NT2/D1 (cell line): ENCODE measurements around the gene METTL9.
"Not testable (repeated sequence)": the region's sequence is repeated elsewhere in the genome, so short reads cannot be mapped to it uniquely, and the experiment has no call there.

Experiments
- DNase-seq: peaks from one replicate; pipeline ENCODE4 v3.0.0-alpha.2; 2011; ENCODE audit warnings: low read depth, low spot score
- H3K27me3 ChIP-seq: 2 replicates; pipeline ENCODE4 v1.6.0; 2011; ENCODE audit warnings: mild to moderate bottlenecking; ENCODE audit not compliant: insufficient read length, insufficient read depth
- H3K36me3 ChIP-seq: 2 replicates; pipeline ENCODE4 v1.6.1; 2011; ENCODE audit warnings: mild to moderate bottlenecking, low read length, mixed read lengths; ENCODE audit not compliant: insufficient read depth, insufficient read length
- H3K4me1 ChIP-seq: 2 replicates; pipeline ENCODE4 v1.5.1; 2011; ENCODE audit not compliant: insufficient read depth, insufficient read length
- H3K4me3 ChIP-seq: 2 replicates; pipeline ENCODE4 v1.5.1; 2011; ENCODE audit warnings: low read depth; ENCODE audit not compliant: insufficient read length
- H3K9ac ChIP-seq: 2 replicates; pipeline ENCODE4 v1.6.0; 2011; ENCODE audit warnings: low read depth; ENCODE audit not compliant: insufficient read length
- H3K9me3 ChIP-seq: 2 replicates; pipeline ENCODE4 v1.5.1; 2011; ENCODE audit warnings: mild to moderate bottlenecking, low read length; ENCODE audit not compliant: insufficient read depth
- SUZ12 ChIP-seq: IDR thresholded peaks from 2 replicates; pipeline ENCODE4 v1.6.1; 2011; ENCODE audit not compliant: insufficient read length, insufficient read depth; ENCODE audit errors: extremely low read depth
- YY1 ChIP-seq: IDR thresholded peaks from 2 replicates; pipeline ENCODE4 v1.6.1; 2011; ENCODE audit not compliant: insufficient read length, insufficient read depth
- ZNF274 ChIP-seq: IDR thresholded peaks from 2 replicates; pipeline ENCODE4 v1.6.1; 2011; ENCODE audit warnings: mild to moderate bottlenecking, low read depth, low read length

Gene METTL9

GRCh38 chr16:21598206-21598605, 1.2 kb upstream of the METTL9 start:
- Histone ChIP-seq H3K27me3 (peaks cover 4% of the 10 kb centered on the region), H3K9ac (no peak overlapping the region), H3K4me1 (no peaks in the 10 kb centered on the region), H3K36me3 (no peaks in the 10 kb centered on the region), H3K9me3 (no peaks in the 10 kb centered on the region), H3K4me3 (peak overlapping the region; percentile 96)
- TF ChIP-seq YY1, result no peak
- TF ChIP-seq ZNF274, result no peak
- no peak for TF ChIP-seq SUZ12
- no peak for DNase-seq

GRCh38 chr16:21598701-21599121, 666 bp upstream of the METTL9 start:
- no peaks in the 10 kb centered on the region for H3K36me3 ChIP-seq
- TF ChIP-seq YY1, result no peak
- no peak for TF ChIP-seq SUZ12
- TF ChIP-seq ZNF274, result no peak
- peak overlapping the region; percentile 98 for H3K9ac ChIP-seq
- H3K9me3 ChIP-seq, result no peaks in the 10 kb centered on the region
- peaks cover 4% of the 10 kb centered on the region for H3K27me3 ChIP-seq
- H3K4me1 ChIP-seq, result no peaks in the 10 kb centered on the region
- peak overlapping the region; percentile 96 for H3K4me3 ChIP-seq
- no peak for DNase-seq

- Histone ChIP-seq H3K9ac (peak overlapping the region; percentile 92), H3K4me3 (peak overlapping the region; percentile 96), H3K4me1 (peaks cover 2% of the 10 kb centered on the region), H3K36me3 (no peaks in the 10 kb centered on the region), H3K9me3 (no peaks in the 10 kb centered on the region), H3K27me3 (peaks cover 4% of the 10 kb centered on the region)
- DNase-seq, result no peak
- no peak for TF ChIP-seq SUZ12
- no peak for TF ChIP-seq YY1
- no peak for TF ChIP-seq ZNF274
Observed at GRCh38 chr16:21600031-21600773, 825 bp downstream of the METTL9 start.

- no peaks in the 10 kb centered on the region for H3K9me3 ChIP-seq
- no peaks in the 10 kb centered on the region for H3K36me3 ChIP-seq
- no peak for TF ChIP-seq ZNF274
- no peak for TF ChIP-seq YY1
- TF ChIP-seq SUZ12, result no peak
- no peak overlapping the region for H3K4me3 ChIP-seq
- H3K9ac ChIP-seq, result no peak overlapping the region
- peaks cover 2% of the 10 kb centered on the region for H3K4me1 ChIP-seq
- no peak for DNase-seq
- peaks cover 4% of the 10 kb centered on the region for H3K27me3 ChIP-seq
Observed at GRCh38 chr16:21602785-21603184, 3.4 kb downstream of the METTL9 start.

GRCh38 chr16:21603928-21604327, 4.6 kb downstream of the METTL9 start:
- Histone ChIP-seq H3K27me3 (peaks cover 4% of the 10 kb centered on the region), H3K4me1 (peaks cover 2% of the 10 kb centered on the region), H3K9ac (no peak overlapping the region), H3K4me3 (no peak overlapping the region), H3K9me3 (no peaks in the 10 kb centered on the region), H3K36me3 (no peaks in the 10 kb centered on the region)
- TF ChIP-seq ZNF274, result no peak
- no peak for TF ChIP-seq YY1
- no peak for TF ChIP-seq SUZ12
- no peak for DNase-seq

- DNase-seq, H3K4me3 ChIP-seq, H3K36me3 ChIP-seq, H3K4me1 ChIP-seq, H3K9ac ChIP-seq, H3K9me3 ChIP-seq, H3K27me3 ChIP-seq: not testable (repeated sequence)
Observed at GRCh38 chr16:21605848-21606247, 6.5 kb downstream of the METTL9 start.

GRCh38 chr16:21608639-21609328, 9.4 kb downstream of the METTL9 start:
- Histone ChIP-seq H3K27me3 (no peaks in the 10 kb centered on the region), H3K4me3 (no peak overlapping the region), H3K9me3 (no peaks in the 10 kb centered on the region), H3K36me3 (no peaks in the 10 kb centered on the region), H3K9ac (no peak overlapping the region), H3K4me1 (peaks cover 8% of the 10 kb centered on the region)
- no peak for TF ChIP-seq SUZ12
- TF ChIP-seq YY1, result no peak
- TF ChIP-seq ZNF274, result no peak
- DNase-seq, result no peak
